Rectal smooth muscle tissue (tissue), 1 donor: ENCODE results near the gene NRG3.
A peak's percentile ranks its signal among the peaks of the same experiment; 100 is the strongest.

Source experiments
- H3K27ac ChIP-seq: one replicate; pipeline ENCODE4 v1.7.0; 2013; ENCODE audit warnings: low read depth, low read length, inconsistent platforms
- H3K27me3 ChIP-seq: one replicate; pipeline ENCODE4 v1.7.0; 2013; ENCODE audit warnings: low read length; ENCODE audit not compliant: control insufficient read depth, insufficient read depth
- H3K36me3 ChIP-seq: one replicate; pipeline ENCODE4 v1.7.0; 2013; ENCODE audit warnings: low read length; ENCODE audit not compliant: control insufficient read depth, insufficient read depth
- H3K4me1 ChIP-seq: one replicate; pipeline ENCODE4 v1.7.0; 2013; ENCODE audit warnings: low read length; ENCODE audit not compliant: control insufficient read depth, insufficient read depth
- H3K4me3 ChIP-seq: one replicate; pipeline ENCODE4 v1.7.0; 2013; ENCODE audit warnings: low read length
- H3K9ac ChIP-seq: one replicate; pipeline ENCODE4 v1.7.0; 2013; ENCODE audit warnings: low read length

NRG3 gene

DNA sequence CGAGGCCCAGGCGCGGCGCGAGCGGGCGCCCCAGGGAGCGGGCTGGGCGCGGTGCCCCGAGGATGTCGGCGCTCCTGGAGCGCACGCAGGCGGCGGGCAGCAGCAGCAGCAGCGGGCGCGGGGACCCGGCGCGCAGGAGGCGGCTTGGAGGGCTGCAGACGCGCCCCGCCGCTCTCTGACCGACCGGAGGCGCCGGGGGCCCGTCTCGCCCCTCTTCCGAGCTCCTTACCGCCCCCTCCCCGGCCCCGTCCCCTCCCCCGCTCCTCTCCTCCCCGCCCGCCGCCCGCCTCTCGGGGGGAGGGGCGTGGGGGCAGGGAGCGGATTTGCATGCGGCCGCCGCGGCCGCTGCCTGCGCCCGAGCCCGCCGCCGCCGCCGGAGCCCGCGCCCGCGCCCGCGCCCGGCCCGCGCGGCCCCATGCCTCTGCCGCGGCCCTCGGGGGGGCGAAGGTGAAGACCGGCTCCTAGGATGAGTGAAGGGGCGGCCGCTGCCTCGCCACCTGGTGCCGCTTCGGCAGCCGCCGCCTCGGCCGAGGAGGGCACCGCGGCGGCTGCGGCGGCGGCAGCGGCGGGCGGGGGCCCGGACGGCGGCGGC lies at the start of gene NRG3:
NRG3 (plus strand) TSS at position 320 of the 592 bp plus-strand sequence.
- Histone ChIP-seq H3K4me3 (peak within 1 kb of the TSS; percentile 44), H3K9ac (no peak within 1 kb of the TSS), H3K4me1 (no peaks in the 10 kb centered on the region), H3K36me3 (no peaks in the 10 kb centered on the region), H3K27ac (no peak within 1 kb of the TSS), H3K27me3 (peaks cover 11% of the 10 kb centered on the region)

- Histone ChIP-seq H3K27ac (no peak overlapping the region), H3K27me3 (no peaks in the 10 kb centered on the region), H3K4me1 (no peaks in the 10 kb centered on the region), H3K36me3 (no peaks in the 10 kb centered on the region), H3K9ac (no peak overlapping the region), H3K4me3 (no peak overlapping the region)
Measured at GRCh38 chr10:81828251-81828650, 46.7 kb upstream of the NRG3 start.

- Histone ChIP-seq H3K4me1 (no peaks in the 10 kb centered on the region), H3K36me3 (no peaks in the 10 kb centered on the region), H3K27me3 (no peaks in the 10 kb centered on the region), H3K27ac (no peak overlapping the region), H3K4me3 (no peak overlapping the region), H3K9ac (no peak overlapping the region)
Measured at GRCh38 chr10:81831060-81831459, 43.9 kb upstream of the NRG3 start.

DNA sequence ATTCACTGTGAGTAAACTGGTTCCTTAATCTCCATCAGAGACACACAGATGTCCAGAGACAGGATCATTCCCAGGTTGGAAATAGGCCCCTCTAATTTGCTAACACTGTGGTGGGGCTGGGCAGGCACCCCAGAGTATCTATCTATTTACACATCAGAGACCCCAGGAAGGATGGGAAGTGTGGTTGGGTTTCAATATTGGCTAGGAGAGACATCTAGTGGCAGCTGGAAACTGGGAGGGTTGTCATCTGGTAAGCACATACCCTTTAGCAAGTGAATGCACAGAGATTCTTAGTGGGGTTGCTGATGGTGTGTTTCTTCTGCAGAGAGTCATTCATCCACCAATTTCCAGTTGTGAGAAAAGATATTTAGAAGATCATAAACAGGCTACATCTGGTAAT lies 36.0 kb upstream of the NRG3 start:
- H3K9ac ChIP-seq, result no peak overlapping the region
- no peak overlapping the region for H3K27ac ChIP-seq
- no peaks in the 10 kb centered on the region for H3K36me3 ChIP-seq
- no peaks in the 10 kb centered on the region for H3K4me1 ChIP-seq
- no peaks in the 10 kb centered on the region for H3K27me3 ChIP-seq
- no peak overlapping the region for H3K4me3 ChIP-seq

DNA sequence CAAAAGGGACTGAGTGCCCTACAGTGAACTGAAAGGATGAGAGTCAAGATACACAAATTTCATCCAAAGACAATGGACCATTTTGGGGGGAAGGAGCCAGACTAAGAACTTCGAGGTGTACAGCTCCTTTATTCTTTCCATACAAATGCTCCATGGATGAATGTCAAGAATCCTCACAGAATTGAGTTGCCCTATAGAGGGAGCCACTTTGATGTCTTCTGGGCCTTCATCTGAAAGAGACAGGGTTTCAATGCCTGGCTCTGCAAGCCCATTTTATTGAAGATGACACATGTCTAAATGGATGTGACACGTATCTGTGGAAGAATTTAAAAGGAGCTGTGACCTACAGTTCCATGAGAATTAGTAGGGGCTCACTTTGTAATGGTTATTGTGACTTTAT lies 32.0 kb upstream of the NRG3 start:
- Histone ChIP-seq H3K4me1 (no peaks in the 10 kb centered on the region), H3K36me3 (no peaks in the 10 kb centered on the region), H3K27ac (no peak overlapping the region), H3K9ac (no peak overlapping the region), H3K4me3 (no peak overlapping the region), H3K27me3 (no peaks in the 10 kb centered on the region)

DNA sequence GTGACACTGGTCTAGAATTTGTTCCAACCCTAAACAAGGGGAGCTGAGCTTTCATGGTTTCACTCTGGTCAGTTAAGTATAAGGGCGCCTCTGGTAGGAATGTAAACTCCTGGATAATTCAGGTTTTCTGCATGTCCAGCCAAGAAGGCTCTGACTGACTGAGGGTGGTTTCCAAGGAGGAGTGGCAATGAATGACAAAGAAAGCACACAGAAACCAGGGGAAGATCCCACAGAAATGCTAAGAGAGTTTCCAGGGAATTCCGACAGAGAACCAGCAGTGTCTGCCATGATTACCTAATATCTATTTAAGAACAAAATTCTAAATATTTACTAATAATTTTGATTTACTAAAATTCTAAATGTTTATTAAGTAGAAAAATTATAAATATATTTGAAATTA lies 27.3 kb upstream of the NRG3 start:
- no peak overlapping the region for H3K4me3 ChIP-seq
- H3K27ac ChIP-seq, result no peak overlapping the region
- H3K36me3 ChIP-seq, result no peaks in the 10 kb centered on the region
- no peak overlapping the region for H3K9ac ChIP-seq
- no peaks in the 10 kb centered on the region for H3K4me1 ChIP-seq
- H3K27me3 ChIP-seq, result no peaks in the 10 kb centered on the region

DNA sequence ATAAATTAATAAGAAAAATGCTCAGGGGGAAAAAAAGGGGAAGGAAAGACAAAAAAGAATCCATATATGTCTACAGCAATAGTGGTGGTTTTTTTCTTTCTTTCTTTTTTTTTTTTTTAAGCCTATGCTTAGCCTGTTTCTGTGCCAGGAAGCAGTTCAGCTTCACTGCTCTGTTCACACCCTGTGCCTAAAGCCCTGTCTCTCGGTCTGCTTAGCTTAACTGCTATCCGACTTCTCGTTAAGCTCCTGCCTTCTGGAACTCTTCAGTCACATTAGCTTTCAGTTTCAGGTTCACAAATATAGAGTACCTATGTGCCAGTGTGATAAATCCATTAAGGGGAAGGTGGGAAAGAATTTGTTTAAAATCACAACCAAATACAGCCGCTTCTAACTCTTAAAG lies 26.5 kb upstream of the NRG3 start:
- no peak overlapping the region for H3K27ac ChIP-seq
- no peak overlapping the region for H3K4me3 ChIP-seq
- H3K27me3 ChIP-seq, result no peaks in the 10 kb centered on the region
- H3K4me1 ChIP-seq, result no peaks in the 10 kb centered on the region
- no peaks in the 10 kb centered on the region for H3K36me3 ChIP-seq
- H3K9ac ChIP-seq, result no peak overlapping the region

DNA sequence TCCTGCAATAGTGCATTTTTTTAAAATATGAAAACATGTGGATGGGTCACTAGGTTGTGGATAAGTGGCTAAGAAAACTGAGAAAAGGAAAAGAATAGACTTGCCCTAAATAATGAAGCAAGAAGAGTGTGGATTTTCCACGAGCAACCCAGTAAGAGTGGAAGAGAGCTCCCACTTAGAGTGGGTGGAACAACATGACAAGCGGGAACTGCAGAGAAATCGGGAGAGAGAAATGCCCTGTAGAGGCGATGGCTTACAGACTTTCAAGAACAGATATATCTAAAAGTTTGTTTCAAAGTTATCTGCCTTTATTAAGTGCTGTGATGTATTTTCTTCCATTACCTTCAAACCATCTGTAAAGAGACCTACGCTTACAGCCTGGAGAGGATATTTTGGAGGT lies 26.1 kb upstream of the NRG3 start:
- no peak overlapping the region for H3K9ac ChIP-seq
- H3K36me3 ChIP-seq, result no peaks in the 10 kb centered on the region
- H3K4me1 ChIP-seq, result no peaks in the 10 kb centered on the region
- H3K27me3 ChIP-seq, result no peaks in the 10 kb centered on the region
- no peak overlapping the region for H3K4me3 ChIP-seq
- H3K27ac ChIP-seq, result no peak overlapping the region

DNA sequence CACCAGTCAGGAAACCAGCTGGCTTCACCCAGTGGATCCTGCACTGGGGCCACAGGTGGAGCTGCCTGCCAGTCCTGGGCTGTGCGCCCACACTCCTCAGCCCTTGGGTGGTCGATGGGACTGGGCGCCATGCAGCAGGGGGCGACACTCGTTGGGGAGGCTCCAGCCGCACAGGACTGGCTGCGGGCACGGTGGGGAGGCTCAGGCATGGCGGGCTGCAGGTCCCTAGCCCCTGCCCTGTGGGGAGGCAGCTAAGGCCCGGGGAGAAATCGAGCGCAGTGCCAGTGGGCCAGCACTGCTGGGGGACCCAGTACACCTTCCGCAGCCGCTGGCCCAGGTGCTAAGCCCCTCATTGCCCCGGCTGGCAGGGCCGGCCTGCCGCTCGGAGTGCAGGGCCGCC lies 12.4 kb upstream of the NRG3 start:
- no peaks in the 10 kb centered on the region for H3K4me1 ChIP-seq
- H3K27me3 ChIP-seq, result no peaks in the 10 kb centered on the region
- H3K4me3 ChIP-seq, result no peak overlapping the region
- H3K27ac ChIP-seq, result no peak overlapping the region
- H3K9ac ChIP-seq, result no peak overlapping the region
- H3K36me3 ChIP-seq, result no peaks in the 10 kb centered on the region

DNA sequence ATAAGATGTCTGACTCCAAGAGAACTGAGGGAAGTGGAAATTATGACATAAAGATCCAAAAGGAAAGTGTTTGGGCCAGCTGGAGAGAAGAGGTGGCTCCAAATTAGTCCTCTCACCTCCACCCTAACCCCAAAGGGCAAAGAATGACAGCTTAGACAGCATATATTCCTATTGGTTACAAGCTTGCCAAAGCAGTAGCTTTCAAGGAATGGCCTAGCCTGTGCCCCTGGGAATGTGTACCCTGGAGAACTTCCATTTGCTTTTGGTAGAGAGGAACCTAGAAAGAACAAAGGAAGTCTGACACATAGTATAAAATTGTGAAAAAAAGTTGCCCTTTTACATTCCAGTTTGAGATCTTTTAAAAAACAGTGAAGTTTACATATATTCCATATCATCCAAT lies 11.2 kb upstream of the NRG3 start:
- Histone ChIP-seq H3K4me1 (no peaks in the 10 kb centered on the region), H3K4me3 (no peak overlapping the region), H3K27me3 (no peaks in the 10 kb centered on the region), H3K36me3 (no peaks in the 10 kb centered on the region), H3K27ac (no peak overlapping the region), H3K9ac (no peak overlapping the region)

DNA sequence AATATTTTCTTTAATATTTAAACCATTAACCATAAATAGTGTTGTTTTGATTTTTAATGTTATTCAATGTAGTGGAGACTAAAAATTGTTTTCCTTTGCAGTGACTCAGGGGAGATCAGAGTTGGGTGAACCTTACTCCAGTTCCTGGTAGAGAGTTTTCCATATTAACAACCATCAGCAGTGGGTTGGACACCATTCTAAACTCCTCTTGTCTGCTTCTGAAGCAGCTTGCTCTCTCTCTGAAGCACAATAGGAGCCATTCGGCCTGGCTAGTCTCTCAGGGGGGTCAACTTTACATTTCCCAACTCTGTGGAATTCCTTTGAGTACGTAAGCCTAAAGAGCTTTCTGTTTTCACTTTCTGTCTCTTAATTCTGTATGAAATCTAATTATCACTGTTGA lies 9.4 kb upstream of the NRG3 start:
- no peaks in the 10 kb centered on the region for H3K27me3 ChIP-seq
- H3K27ac ChIP-seq, result no peak overlapping the region
- H3K9ac ChIP-seq, result no peak overlapping the region
- no peaks in the 10 kb centered on the region for H3K36me3 ChIP-seq
- H3K4me3 ChIP-seq, result no peak overlapping the region
- H3K4me1 ChIP-seq, result no peaks in the 10 kb centered on the region

GRCh38 chr10:81866753-81867152 lies 8.2 kb upstream of the NRG3 start:
- Histone ChIP-seq H3K27me3 (no peaks in the 10 kb centered on the region), H3K4me3 (no peak overlapping the region), H3K4me1 (no peaks in the 10 kb centered on the region), H3K27ac (no peak overlapping the region), H3K36me3 (no peaks in the 10 kb centered on the region), H3K9ac (no peak overlapping the region)

DNA sequence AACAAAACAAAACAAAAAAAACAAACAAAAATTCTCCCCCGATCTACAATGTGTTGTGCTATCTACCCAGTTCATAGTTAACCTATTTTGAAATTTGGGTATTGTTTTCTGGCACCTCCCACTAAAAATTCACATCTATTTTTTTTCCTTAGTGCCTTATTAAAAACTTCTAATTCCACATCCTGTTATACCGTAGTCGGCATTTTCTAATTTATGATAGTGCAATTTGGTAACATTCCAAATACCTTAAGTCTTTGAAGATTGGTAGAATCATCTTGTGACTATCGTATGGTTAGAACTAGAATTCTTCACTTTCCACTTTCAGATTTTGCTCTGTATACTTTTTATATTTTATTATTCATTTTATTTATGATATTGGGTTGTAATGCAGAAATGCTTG lies 4.5 kb upstream of the NRG3 start:
- Histone ChIP-seq H3K27me3 (peaks cover 5% of the 10 kb centered on the region), H3K27ac (no peak overlapping the region), H3K9ac (no peak overlapping the region), H3K36me3 (no peaks in the 10 kb centered on the region), H3K4me3 (no peak overlapping the region), H3K4me1 (no peaks in the 10 kb centered on the region)
